Inferior parietal cortex (tissue), 1 donor: ENCODE measurements around the gene PP2D1.
A peak's percentile ranks its signal among the peaks of the same experiment; 100 is the strongest.
"Not testable (repeated sequence)": the region's sequence is repeated elsewhere in the genome, so short reads cannot be mapped to it uniquely, and the experiment has no call there.

Experiments used
- DNase-seq: peaks from one replicate; pipeline ENCODE4 v3.0.0-alpha.2; 2016; ENCODE audit errors: extremely low spot score

Gene PP2D1

GRCh38 chr3:20039765-20040547 lies 27.9 kb upstream of the PP2D1 start, which contains the start of gene KAT2B:
Gene KAT2B, plus strand, starts transcription at chr3:20040446. Its CDS starts 32 bp downstream, at chr3:20040478.
- peak; percentile 82 for DNase-seq

GRCh38 chr3:20039466-20039764 lies 27.4 kb upstream of the PP2D1 start:
- DNase-seq, result no peak

- DNase-seq, result peak; percentile 53
These were observed 26.8 kb upstream of the PP2D1 start for GRCh38 chr3:20038699-20039465.

- DNase-seq, result no peak
These were observed 25.4 kb upstream of the PP2D1 start for GRCh38 chr3:20037255-20037996.

GRCh38 chr3:20035019-20035418 lies 23.0 kb upstream of the PP2D1 start:
- no peak for DNase-seq

GRCh38 chr3:20031939-20032338 lies 19.9 kb upstream of the PP2D1 start:
- not testable (repeated sequence) for DNase-seq

- DNase-seq, result no peak
These were observed 16.9 kb upstream of the PP2D1 start for GRCh38 chr3:20028905-20029331.

- no peak for DNase-seq
These were observed 15.1 kb upstream of the PP2D1 start for GRCh38 chr3:20027136-20027535.

GRCh38 chr3:20023623-20024405 lies 11.8 kb upstream of the PP2D1 start:
- peak; percentile 40 for DNase-seq

GRCh38 chr3:20022954-20023622 lies 11.0 kb upstream of the PP2D1 start:
- DNase-seq, result no peak

- not testable (repeated sequence) for DNase-seq
These were observed 4.0 kb upstream of the PP2D1 start for GRCh38 chr3:20016076-20016475.

GRCh38 chr3:20015525-20015924 lies 3.5 kb upstream of the PP2D1 start:
- no peak for DNase-seq

- DNase-seq, result no peak
These were observed 1.3 kb upstream of the PP2D1 start for GRCh38 chr3:20013396-20013795.

- DNase-seq, result no peak
These were observed 3.4 kb downstream of the PP2D1 start for GRCh38 chr3:20008646-20009045.

- no peak for DNase-seq
These were observed 4.1 kb downstream of the PP2D1 start for GRCh38 chr3:20007960-20008359.

GRCh38 chr3:20001932-20002331 lies 10.1 kb downstream of the PP2D1 start:
- no peak for DNase-seq

GRCh38 chr3:19997502-19997901 lies 14.6 kb downstream of the PP2D1 start:
- DNase-seq, result no peak

- no peak for DNase-seq
These were observed 17.3 kb downstream of the PP2D1 start for GRCh38 chr3:19994796-19995195.

- not testable (repeated sequence) for DNase-seq
These were observed 23.2 kb downstream of the PP2D1 start for GRCh38 chr3:19988904-19989303.

- no peak for DNase-seq
These were observed 40.0 kb downstream of the PP2D1 start for GRCh38 chr3:19972054-19972453.

GRCh38 chr3:19970327-19970726 lies 41.7 kb downstream of the PP2D1 start:
- DNase-seq, result no peak
